WTC11 (cell line): ENCODE measurements around the gene RSKR.

Source experiments
- ATF1 ChIP-seq: sonication (generic); formaldehyde crosslinking; IDR thresholded peaks from 2 replicates; pipeline ENCODE4 v1.8.1; 2023; ENCODE audit warnings: mild to moderate bottlenecking, moderate library complexity, missing genetic modification reagents
- ATF3 ChIP-seq: sonication (generic); formaldehyde crosslinking; conservative IDR thresholded peaks from 2 replicates; pipeline ENCODE4 v1.8.1; 2022; ENCODE audit warnings: mild to moderate bottlenecking, missing genetic modification reagents
- CREB1 ChIP-seq: sonication (generic); formaldehyde crosslinking; IDR thresholded peaks from 2 replicates; pipeline ENCODE4 v1.8.0; 2023; ENCODE audit warnings: mild to moderate bottlenecking, missing genetic modification reagents
- CTCF ChIP-seq: fragments of 200-600 bp; IDR thresholded peaks from 2 replicates; pipeline ENCODE4 v1.8.0; 2022; ENCODE audit warnings: antibody characterized with exemption
- ETV6 ChIP-seq: sonication (generic); formaldehyde crosslinking; IDR thresholded peaks from 2 replicates; pipeline ENCODE4 v1.8.1; 2022; ENCODE audit warnings: mild to moderate bottlenecking, missing genetic modification reagents
- PREB ChIP-seq: sonication (generic); formaldehyde crosslinking; IDR thresholded peaks from 2 replicates; pipeline ENCODE4 v1.8.1; 2022; ENCODE audit warnings: mild to moderate bottlenecking, missing genetic modification reagents, moderate library complexity, borderline replicate concordance
- SP1 ChIP-seq: sonication (generic); formaldehyde crosslinking; conservative IDR thresholded peaks from 2 replicates; pipeline ENCODE4 v1.8.1; 2022; ENCODE audit warnings: missing genetic modification reagents
- USF2 ChIP-seq: sonication (generic); formaldehyde crosslinking; IDR thresholded peaks from 2 replicates; pipeline ENCODE4 v1.8.1; 2023; ENCODE audit warnings: mild to moderate bottlenecking, missing genetic modification reagents, moderate library complexity
- ZNF138 ChIP-seq: sonication (generic); formaldehyde crosslinking; conservative IDR thresholded peaks from 2 replicates; pipeline ENCODE4 v1.8.1; 2022; ENCODE audit warnings: mild to moderate bottlenecking, moderate library complexity, missing genetic modification reagents
- ZNF671 ChIP-seq: fragments of 250-450 bp; sonication (Bioruptor Pico); IDR thresholded peaks from 2 replicates; pipeline ENCODE4 v1.8.0; 2021; ENCODE audit warnings: mild to moderate bottlenecking

- TF ChIP-seq ETV6 (CRISPR knock-in tag), result no peak
- no peak for TF ChIP-seq ZNF138
- TF ChIP-seq PREB, result no peak
- no peak for TF ChIP-seq CTCF
- no peak for TF ChIP-seq USF2
- TF ChIP-seq ATF3 (CRISPR knock-in tag), result no peak
- TF ChIP-seq ATF1 (CRISPR knock-in tag), result no peak
- no peak for TF ChIP-seq SP1 (CRISPR knock-in tag)
- no peak for TF ChIP-seq ZNF671 (CRISPR knock-in tag)
- TF ChIP-seq CREB1 (CRISPR knock-in tag), result no peak
Measured at GRCh38 chr17:28573521-28573920, 40.5 kb downstream of the RSKR start.
